Hematopoietic multipotent progenitor cell treated with erythropoietin and hydrocortisone succinate and interleukin-3 and kit ligand, for 4 days (in vitro differentiated cells): ENCODE results near the gene POLL.
A peak's percentile ranks its signal among the peaks of the same experiment; 100 is the strongest.
"Not testable (repeated sequence)": the region's sequence is repeated elsewhere in the genome, so short reads cannot be mapped to it uniquely, and the experiment has no call there.

Experiments
- DNase-seq: peaks from one replicate; pipeline ENCODE4 v3.0.0-alpha.2; 2015

POLL gene

DNA sequence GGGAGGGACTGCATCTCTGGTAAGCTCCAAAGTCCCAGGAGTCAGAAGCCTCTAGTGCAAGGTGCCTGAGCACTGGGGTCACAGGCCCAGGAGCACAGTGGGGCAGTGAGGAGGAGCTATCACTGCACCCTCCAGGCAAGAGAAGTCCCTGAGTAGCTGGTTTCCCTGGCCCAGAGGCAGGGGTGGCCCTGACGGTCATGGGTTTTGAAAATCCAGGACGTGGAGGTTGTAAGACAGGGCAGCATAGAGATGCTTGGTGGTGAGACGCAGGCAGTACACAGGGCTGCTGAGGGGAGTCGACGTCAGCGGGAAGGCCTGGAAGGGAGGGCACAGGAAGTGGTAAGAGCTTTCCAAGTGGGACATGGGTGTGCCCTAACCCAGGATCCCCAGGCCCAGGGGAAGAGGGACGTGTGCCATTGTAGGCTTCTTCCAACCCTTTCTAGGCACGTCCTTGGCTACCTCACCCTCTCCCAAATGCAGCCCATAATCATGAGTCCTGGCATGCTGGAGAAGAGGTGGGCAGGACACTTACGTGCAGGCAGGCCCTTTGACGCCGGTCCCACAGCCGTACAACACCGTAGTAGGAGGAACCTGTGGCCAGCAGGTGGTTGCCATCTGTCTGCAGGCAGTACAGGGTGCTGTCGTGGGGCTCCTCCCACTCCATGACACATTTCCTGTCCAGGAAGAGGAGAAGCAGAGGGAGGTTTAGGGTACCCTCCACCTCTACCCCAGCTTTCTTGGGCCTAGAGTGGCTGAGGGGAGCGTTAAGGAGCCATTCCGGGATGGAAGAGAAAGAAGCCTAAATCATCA is 23.2 kb upstream of the POLL start:
- peak; percentile 24 for DNase-seq

DNA sequence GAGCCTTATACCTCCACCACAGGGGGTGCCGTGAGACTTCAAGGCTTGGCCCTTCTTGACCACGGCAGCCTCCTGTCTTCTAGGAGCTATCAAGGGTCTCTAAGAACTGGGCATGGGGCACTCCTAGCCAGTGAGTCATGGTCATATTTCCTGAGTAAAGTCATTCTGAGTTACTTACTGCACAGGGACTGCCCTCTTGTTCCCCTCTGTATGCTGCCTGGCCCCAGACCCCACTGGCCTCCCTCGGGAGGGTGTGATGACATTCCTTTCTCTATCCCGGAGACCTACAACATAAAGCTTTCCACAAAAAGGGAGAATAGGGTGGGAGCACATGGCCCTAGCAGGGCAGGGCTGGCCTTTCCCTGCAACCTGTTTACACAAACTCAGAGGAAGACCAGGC is 21.4 kb upstream of the POLL start:
- no peak for DNase-seq

DNA sequence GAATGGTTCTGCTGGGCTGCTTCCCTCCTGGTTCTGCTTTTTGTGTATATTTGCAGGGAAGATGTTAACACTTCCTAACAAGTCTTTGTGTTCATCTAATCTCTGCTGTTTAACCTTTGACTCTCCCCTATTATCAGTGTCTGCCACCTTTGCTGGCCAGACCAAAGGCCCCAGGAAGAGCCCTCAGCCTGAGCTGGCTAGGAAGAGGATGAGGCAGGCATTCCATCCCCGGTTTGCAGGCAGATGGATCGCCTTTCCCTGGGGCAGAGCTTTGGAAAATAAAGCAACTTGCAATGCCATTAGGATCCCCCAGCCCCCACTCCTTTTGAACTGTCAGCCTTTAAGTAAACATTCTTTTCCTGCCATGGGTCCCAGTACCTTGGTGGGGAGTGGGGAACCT is 19.1 kb upstream of the POLL start:
- no peak for DNase-seq

DNA sequence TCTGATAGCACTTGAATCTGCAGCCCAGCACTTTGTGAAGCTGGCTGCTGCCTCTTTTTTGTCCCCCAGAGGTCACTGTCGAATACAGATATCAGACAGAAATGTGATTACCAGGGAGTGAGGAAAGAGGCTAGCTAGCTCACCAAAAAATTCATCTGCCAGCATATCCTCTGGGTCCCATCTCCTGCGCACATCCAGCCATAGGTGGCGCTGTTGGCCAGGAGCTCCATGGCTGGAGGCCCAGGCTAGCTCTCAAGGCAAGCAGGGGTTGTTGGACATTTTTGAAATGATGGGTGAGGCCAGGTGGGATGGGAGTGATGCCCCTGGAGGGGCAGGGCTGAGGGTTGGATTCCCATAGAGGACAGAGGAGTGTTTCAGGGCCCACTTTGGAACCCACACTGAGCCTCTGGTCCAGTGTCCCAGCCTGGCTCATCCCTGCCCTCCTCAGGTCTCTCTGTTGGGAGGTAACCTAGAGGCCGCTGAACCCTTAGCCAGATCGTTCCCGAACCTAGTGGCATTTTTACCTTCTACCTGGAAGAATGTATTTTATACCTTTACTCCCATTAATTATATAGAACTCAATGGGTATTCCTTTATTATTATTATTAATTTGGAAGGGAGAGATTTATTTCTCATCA is 14.8 kb upstream of the POLL start:
- DNase-seq = peak; percentile 92

DNA sequence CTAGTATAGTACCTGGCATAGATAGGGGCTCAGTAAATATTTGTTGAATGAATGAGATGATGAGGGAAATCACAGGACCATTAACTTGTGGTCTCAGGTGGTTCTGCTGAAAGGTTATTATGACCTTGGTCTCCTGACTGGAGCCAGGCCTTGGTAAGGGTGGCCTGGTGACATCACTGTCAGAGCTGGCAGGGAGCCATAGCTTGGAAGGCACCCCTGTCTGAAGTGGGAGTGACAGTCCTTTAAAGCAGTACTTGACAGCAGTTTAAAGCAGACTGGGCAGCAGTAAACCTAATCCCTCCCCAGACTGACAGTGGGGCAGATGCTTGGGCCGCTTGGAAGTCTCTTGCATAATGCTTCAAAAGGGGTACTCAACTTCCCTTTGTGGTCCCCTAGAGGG is 13.5 kb upstream of the POLL start:
- DNase-seq = no peak

DNA sequence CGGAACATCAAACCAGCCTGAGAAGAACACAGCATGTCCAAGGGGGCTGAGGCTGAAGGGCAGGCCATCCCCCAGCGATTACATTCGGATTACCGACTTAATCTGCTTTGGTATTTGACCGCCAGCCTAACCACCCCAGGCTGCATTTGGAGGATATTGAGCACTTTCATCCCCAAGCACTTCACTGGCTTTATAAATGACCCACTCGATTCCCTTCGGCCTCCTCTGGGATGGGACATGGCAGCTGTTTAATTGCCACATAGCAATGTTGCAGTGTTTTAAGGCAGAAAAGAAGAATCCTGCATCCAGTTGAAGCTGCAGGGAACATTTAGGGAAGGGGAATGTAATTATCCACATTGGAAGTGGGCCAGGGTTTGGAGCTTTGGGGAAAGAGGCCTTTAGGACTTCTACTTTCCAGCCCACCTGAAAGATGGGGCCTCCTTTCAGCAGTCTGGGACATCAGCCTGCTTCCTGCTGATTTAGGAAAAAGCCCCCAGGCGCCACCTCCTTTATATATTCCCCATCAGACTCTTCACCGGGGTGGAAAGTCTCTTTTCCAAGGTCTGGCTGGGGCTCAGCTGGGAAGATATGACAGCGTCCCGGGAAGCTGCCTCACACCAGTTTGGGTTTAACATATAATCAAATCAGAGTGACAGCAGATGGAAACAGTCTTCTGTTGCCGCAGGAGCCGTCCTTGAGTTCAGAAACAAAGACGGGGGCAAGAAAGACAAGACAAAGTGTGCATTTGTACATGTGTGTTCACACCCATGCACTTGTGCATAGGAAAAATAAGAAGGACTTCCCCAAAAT is 9.2 kb upstream of the POLL start:
- no peak for DNase-seq

DNA sequence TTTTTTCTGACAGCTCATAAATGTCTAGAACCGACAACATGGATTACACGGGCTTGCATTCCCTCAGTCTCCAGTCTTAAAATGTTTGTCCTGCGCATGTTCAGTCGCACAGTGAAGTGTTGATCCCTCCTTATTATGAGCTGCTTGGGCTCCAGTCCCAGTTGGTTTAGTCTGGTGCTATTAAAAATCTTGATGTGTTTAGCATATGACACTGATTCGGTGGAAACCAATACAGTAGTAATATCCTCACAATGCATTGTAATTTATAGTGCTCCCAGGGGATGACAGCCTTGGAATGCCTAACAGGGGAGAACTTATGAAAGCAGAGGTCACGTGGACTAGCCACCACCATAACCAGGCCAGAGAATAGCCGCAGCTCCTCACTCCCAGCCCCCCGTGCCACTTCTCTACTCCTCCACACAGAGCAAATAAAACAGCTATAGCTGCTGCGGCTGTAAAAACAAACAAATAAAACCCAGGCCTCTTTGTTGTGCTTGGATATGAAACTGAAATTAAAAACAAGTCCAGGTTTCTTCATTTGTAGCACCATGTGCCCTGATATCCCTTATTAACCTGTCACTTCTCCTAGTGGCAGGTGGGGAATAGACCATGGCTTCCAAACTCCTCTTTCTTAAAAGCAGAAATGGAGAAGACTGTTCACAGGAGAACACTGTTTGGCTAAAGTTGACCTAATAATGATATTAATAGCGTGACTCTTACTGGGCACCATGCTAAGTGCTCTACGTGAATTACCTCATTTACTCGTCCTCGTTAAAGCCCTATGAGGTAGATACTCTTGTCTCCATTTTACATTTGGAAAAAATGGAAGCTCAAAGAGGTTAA is 7.8 kb upstream of the POLL start:
- DNase-seq = no peak

DNA sequence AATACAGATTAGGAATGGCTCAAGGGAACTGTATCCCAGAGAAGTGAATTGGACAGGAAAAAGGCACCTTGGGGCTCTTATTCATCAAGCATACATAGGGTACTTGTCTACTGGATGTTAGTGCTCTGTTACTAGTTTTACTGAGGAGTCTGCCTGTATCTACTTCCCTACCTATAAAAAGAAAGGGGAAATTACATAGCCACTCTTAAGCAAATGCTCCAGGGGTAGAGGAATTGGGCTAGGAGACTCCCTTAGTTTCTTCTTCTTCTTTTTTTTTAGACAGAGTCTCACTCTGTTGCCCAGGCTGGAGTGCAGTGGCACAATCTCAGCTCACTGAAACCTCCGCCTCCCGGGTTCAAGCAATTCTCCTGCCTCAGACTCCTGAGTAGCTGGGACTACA is 5.3 kb upstream of the POLL start:
- not testable (repeated sequence) for DNase-seq

DNA sequence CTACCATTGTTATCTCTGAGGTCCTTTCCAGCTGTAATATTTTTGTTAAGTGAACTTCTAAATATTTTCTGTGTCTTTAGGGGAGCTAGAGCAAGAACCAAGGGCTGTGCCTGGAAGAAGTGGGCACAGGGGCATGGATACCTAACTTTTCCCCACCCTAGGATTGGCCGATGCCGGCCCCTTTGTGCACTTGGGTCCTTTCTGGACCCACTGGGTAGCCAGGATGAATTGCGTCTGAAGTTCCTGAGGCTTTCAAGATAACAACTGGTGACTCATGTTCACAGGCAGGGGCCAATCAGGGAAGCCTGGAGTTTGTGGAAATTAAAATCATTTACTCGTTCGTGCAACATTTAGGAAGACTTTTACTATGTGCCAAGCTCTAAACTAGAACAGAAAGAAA is 822 bp upstream of the POLL start:
- peak; percentile 39 for DNase-seq

DNA sequence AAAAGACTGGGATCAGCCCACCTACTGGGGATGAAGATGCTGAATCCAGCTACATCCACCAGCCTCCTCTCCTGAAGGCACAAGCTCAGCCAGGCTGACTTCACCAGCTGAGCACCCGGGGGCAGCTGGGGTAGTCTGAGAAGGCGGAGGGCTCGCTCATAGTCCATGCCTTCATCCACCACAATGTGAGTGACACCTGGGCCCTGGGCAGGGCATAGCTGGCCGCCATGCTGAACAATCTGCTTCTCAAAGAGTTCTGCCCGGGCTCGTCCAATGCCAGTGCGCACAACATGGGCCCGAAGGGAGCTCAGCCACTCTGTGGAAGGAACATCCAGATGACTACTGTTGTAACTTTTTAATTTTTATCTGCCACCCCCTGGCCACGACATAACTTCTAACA is 2.2 kb downstream of the POLL start:
- no peak for DNase-seq

DNA sequence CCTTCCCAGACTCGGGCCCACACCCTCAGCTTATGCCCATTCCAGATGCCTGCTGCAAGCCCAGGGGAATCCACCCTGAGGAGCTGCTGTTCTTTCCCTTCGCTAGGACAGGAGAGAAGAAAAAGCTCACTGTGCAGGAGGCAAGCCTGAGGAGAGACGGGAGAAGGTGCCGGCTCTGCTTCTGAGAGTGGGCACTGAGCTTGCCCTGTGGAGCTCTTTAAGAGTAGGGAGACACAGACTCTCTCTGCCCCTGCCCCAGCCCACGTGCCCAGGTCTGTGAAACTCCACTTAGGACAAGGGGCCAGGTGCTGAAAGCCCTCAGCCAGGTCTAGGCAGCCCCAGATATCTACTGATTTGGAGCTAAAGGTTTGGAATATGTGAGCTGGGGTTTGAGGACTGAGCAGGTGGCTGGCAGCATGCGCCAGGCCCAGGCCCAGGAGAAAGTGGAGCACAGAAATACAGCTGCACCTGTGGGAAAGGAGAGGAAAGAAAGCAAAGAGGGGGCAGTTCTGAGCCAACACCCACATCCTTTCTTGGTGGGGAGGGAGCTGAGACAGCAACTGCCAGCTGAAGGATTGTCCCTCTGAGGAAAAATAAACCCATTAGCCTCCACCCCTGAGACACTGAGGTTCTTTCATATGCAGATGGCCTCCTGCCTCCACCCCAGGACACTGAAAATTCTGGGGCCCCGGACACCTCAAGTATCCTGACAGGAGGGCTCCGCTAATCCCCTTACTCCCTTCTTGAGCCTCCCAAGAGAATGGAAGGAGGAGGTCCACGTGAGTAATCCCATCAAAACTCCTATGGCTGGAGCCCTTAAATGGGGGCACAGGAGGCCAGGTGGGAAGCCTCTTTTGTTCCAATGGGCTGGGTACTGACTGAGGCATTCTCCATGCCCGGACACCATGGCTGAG is 7.3 kb downstream of the POLL start:
- DNase-seq = no peak

DNA sequence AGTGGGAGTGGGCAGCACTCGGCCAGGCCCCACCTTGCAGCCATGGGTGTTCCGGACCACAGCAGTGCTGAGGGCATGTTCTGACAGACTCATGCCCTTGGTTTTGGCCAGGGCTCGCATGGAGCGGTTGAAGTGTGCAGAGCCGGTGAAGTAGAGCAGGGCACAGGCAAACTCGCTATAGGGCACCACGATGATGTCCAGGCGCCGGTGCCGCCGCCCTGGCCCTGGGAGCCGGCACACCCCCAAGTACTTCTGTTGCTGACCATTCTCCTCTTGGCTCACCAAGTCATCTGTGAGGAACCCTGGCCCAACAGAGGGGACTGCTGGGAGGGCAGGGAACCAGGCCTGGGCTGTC is 8.6 kb downstream of the POLL start:
- no peak for DNase-seq

DNA sequence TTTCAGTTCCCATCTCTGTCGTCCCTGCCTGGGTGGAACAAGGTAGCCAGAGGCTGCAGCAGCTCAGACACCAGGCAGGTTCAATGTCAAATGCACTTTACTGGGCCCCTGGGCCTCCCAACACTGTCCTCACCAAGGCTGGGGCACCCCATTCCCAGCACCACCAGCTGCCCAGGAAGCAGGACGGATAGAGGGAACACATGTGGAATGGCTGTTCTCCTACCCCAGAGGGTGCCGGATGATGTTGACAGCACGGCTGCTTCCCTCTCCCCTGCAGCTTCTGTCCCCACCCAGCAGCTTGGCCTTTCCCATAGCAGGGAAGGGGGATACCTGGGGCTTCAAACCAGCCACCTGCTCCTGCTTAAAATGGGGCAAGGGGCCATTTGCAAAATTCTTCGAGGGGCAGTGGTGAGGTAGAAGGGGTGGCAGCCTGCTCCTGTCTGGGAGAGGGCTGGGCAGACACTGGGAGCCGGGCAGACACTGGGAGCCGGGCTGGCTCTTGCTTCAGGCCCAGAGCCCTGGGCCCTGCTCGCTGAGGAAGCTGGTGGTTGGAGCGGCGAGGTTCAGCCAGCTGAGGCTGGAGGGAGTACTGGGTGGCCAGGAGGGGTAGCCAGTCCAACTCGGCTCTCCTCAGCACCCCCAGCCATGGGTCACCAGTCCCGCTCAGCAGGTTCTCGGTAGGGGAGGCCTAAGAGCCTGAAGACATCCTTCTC is 9.1 kb downstream of the POLL start:
- DNase-seq = no peak

DNA sequence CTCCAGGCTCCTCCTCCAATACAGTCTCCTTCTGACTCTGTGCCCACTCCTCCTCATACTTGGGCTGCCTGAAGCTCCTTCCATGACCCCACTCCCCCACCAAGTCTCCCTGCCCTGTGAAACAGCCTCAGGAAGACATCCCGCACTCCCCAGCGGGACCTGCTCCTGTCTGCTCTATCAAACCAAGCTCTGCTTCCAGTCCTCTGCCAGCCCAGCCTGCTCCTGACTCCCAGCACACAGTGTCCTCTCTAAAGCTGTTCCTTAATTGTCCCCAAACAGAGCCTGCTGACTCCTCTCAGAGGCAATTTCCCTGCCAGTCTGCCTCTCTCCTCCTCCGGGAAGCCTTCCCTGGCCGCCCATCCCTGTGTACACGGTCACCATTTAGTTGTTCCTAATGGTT is 9.9 kb downstream of the POLL start:
- DNase-seq = no peak

DNA sequence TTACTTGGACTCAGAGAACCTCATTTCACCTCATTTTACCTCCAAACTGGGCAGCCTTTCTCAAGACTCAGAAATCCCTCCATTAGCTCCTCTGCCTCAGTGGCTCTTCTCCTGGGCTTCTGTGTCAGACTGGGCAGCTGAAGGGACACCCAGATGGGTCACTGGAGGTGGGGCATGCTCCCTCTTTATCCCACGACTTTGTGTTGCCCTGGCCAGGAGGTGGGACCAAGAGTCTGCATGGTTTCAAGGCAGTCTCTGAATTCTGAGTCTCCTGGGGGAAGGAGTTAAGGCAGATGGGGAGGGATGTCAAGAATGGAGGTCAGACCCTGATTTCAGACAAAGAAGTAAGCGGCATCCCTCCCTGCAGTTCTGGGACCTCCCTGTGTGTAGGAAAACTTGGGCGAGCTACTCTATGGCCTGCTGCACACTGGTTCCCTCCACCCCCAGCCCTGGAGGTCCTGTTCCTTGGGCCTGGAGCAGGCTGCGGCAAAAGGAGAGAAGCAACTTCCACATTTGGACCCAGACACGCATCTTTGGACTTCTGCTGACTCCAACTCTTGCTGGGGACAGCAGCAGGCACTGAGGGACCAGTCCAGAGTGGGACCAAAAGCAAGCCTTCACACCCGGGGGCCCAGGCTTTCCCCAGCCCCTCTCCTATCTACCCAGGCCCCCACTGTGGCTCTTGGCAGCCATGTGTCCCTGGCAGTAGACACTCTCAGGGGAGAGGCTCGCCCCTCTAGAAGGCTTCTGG is 10.8 kb downstream of the POLL start:
- no peak for DNase-seq

DNA sequence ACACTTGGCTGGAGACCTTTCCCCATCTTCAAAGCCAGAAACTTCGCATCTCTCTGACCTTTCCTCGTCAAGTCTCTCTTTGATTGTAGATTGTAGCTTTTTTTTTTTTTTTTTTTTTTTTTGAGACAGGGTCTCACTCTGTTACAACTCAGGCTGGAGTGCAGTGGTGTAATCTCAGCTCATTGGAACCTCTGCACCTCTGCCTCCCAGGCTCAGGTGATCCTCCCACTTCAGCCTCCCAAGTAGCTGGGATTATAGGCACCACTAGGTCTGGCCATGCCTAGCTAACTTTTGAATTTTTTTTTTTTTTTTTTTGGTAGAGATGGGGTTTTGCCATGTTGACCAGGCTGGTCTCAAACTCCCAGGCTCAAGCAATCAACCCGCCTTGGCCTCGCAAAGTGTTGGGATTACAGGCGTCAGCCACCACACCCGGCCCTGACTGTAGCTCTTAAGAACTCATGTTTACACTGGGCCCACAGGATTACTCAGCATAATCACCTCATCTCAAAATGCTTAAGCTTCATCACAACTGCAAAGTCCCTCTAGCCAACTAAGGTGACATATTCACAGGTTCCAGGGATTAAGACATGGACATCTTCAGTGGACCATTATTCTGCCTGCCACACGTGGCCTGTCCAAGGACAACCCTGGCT is 11.7 kb downstream of the POLL start:
- peak; percentile 70 for DNase-seq

DNA sequence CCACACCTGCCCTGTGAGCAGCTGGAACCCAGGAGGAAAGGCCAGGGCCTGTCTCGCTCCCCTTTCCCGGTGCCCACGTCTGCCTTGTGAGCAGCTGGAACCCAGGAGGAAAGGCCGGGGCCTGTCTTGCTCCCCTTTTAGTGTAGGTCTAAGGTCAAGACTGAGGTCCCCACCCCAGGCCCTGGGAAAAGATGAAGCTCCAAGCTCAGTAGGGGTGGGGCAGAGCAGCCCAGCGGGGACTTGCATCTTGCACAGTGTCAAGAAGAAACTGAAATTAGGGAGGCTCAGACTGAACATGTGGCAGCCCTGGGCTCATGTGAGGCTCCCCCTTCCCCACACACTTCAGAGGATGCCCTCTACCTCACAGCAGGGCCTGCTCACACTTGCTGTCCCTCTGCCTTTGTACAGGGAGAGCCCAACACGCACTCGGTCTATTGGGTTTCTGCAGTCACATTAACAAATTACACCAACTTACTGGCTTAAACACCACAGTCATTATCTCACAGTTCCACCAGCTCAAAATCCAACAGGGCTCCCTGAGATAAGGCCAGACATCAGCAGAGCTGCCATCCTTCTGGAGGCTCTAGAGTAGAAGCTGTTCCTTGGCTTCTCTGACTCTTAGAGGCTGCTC is 12.4 kb downstream of the POLL start:
- DNase-seq = peak; percentile 97

DNA sequence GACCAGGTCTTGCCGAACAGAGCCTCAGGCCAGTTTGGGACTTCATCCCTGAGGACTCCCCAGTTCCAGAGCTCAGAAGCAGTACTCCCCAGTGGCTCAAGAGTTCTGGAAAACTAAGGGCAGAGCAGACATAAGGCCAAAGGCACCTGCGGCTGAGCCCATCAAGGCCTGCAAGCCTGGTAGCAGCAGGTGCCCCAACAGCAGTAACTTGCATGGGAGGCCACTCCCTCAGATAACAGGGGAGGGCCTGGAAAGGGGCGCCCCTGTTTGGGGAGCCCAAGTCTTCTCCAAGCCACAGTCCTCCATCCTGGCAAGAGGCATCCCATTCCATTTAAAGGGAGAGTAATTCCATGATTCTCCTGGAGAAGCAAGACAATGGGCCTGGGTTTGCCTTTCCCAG is 13.0 kb downstream of the POLL start:
- DNase-seq = no peak
